ENCODE results near the gene MESD.

GRCh38 chr15:80944818-80945217 lies 44.8 kb downstream of the MESD start:
- TF ChIP-seq CTCF (IDR thresholded peaks at IDR 0.05) (no peak), ZFX (IDR thresholded peaks at IDR 0.05; ENCODE audit: borderline replicate concordance) (no peak)
